Forelimb muscle (tissue), 1 donor: ENCODE results near the gene HSD17B12. TPM values are rescaled to one million over a fixed set of nuclear protein-coding genes. Genes with fewer than 3 reads are reported as not detected.

Source experiments
- polyA plus RNA-seq: library from polyadenylated mRNA; unstranded; fragments of 120-200 nt; gene quantifications from one replicate; pipeline ENCODE4 v1.2.1, GENCODE V29; 2013; ENCODE audit not compliant: insufficient read length

The HSD17B12 gene
- polyA plus RNA-seq, 1 donor: 33.6 TPM

Other genes with a start within 250 kb of the HSD17B12 start
- gene ALKBH3, start 200.1 kb downstream of the HSD17B12 start, polyA plus RNA-seq: 26.2 TPM